ENCODE results near the gene BACH2.

The BACH2 gene

GRCh38 chr6:90274451-90275030 lies 22.1 kb downstream of the BACH2 start:
- TF ChIP-seq ZFX (IDR thresholded peaks at IDR 0.05) (no peak), CTCF (conservative IDR thresholded peaks at IDR 0.05) (no peak)
- H3K27ac ChIP-seq, result no peak overlapping the region

- TF ChIP-seq CTCF (conservative IDR thresholded peaks at IDR 0.05) (no peak), ZFX (IDR thresholded peaks at IDR 0.05) (no peak)
- no peak overlapping the region for H3K27ac ChIP-seq
These were observed 22.8 kb downstream of the BACH2 start for GRCh38 chr6:90273863-90274262.

GRCh38 chr6:90272895-90273294 lies 23.7 kb downstream of the BACH2 start:
- no peak overlapping the region for H3K27ac ChIP-seq
- no peak for TF ChIP-seq ZFX (IDR thresholded peaks at IDR 0.05)
- TF ChIP-seq CTCF (conservative IDR thresholded peaks at IDR 0.05), result no peak

GRCh38 chr6:90271831-90272230 lies 24.8 kb downstream of the BACH2 start:
- TF ChIP-seq ZFX (IDR thresholded peaks at IDR 0.05) (no peak), CTCF (conservative IDR thresholded peaks at IDR 0.05) (no peak)
- H3K27ac ChIP-seq, result no peak overlapping the region

GRCh38 chr6:90269334-90269733 lies 27.3 kb downstream of the BACH2 start:
- TF ChIP-seq ZFX (IDR thresholded peaks at IDR 0.05), result no peak
- TF ChIP-seq CTCF (conservative IDR thresholded peaks at IDR 0.05), result no peak

GRCh38 chr6:90268178-90268577 lies 28.5 kb downstream of the BACH2 start:
- no peak overlapping the region for H3K27ac ChIP-seq
- TF ChIP-seq CTCF (conservative IDR thresholded peaks at IDR 0.05) (no peak), ZFX (IDR thresholded peaks at IDR 0.05) (no peak)

More at GRCh38 chr6:90269334-90269733, 27.3 kb downstream of the BACH2 start:
- no peak overlapping the region for H3K27ac ChIP-seq

GRCh38 chr6:90266905-90267621 lies 29.6 kb downstream of the BACH2 start:
- H3K27ac ChIP-seq, result no peak overlapping the region
- TF ChIP-seq CTCF (conservative IDR thresholded peaks at IDR 0.05) (no peak), ZFX (IDR thresholded peaks at IDR 0.05) (no peak)

Measured in C4-2B (cell line).